Measurements from ENCODE around the gene ELAVL1. TPM values are rescaled to one million over a fixed set of nuclear protein-coding genes. Genes with fewer than 3 reads are reported as not detected.
A peak's percentile ranks its signal among the peaks of the same experiment; 100 is the strongest.

The ELAVL1 gene
- total and polyA plus RNA-seq, 10 donors = 13.5 to 66.7 (median 29.9) TPM

DNA sequence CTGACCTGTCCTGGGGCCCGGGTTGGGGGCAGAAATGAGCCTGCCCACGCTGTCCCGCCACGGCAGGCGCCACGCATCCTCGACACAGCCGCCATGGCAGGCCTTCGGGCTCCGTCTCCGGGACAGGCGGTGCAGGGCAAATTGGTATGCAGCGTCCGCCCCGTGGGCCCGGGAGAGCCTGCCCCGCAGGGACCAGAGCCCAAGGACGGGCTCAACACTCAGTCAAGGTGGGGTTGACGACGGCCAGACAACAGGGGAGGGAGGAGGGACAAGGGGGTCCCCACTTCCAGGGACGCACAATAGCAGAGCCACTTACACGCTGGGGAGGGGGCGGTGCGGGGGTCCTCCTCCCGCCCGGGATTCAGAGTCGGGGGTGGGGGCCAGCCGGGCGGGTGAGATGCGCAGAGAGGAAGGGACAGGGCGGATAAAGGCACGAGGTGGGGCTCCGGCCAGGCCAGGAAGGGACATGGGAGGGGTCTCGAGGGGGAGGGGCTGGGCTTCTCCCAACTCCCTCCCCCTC lies 80.7 kb downstream of the ELAVL1 start:
- intact Hi-C loops (cut with DNase I; ENCODE audit: low total_unique reads) = no loop called here
- Histone ChIP-seq H3K27ac (peak overlapping the region in 1 of 8 donors; percentile 8), H3K4me1 (peaks cover 25 to 87% (median 61%) of the 10 kb centered on the region in 6 donors), H3K9me3 (no peaks in the 10 kb centered on the region), H3K27me3 (replicated peaks in 1 of 7) (peaks cover 0 to 17% (median 0%) of the 10 kb centered on the region in 7 donors), H3K36me3 (peaks cover 3 to 34% (median 11%) of the 10 kb centered on the region in 6 donors), H3K4me3 (peak overlapping the region in 6 of 8 donors; percentile 37 to 75 (median 50))
- DNase-seq = peak; percentile 84
- TF ChIP-seq CTCF (IDR thresholded peaks at IDR 0.05 in 8 of 11, conservative IDR thresholded peaks at IDR 0.05 in 3 of 11) = no peak
- TF ChIP-seq POLR2A (IDR thresholded peaks at IDR 0.05) = no peak
- no peak for TF ChIP-seq POLR2AphosphoS5 (IDR thresholded peaks at IDR 0.05)
- WGBS, 5 donors = 33 to 56% (median 44%) methylated on average over 23 to 34 of the region's 34 CpGs

- TF ChIP-seq CTCF (IDR thresholded peaks at IDR 0.05 in 8 of 11, conservative IDR thresholded peaks at IDR 0.05 in 3 of 11) = no peak
- no peak for TF ChIP-seq POLR2A (IDR thresholded peaks at IDR 0.05)
- no peak for TF ChIP-seq POLR2AphosphoS5 (IDR thresholded peaks at IDR 0.05)
- intact Hi-C loops (cut with DNase I; ENCODE audit: low total_unique reads) = no loop called here
- DNase-seq = no peak
- H3K4me3 ChIP-seq = no peak overlapping the region
- H3K36me3 ChIP-seq = peaks cover 3 to 29% (median 11%) of the 10 kb centered on the region in 6 donors
- WGBS, 5 donors = 74 to 91% (median 86%) methylated on average over 12 of the region's 12 CpGs
- H3K27ac ChIP-seq = no peak overlapping the region
- H3K27me3 ChIP-seq (replicated peaks in 1 of 7) = peaks cover 0 to 22% (median 3%) of the 10 kb centered on the region in 7 donors
- H3K4me1 ChIP-seq = peaks cover 27 to 87% (median 61%) of the 10 kb centered on the region in 6 donors
- no peaks in the 10 kb centered on the region for H3K9me3 ChIP-seq
Measured at GRCh38 chr19:7924241-7924640, 81.2 kb downstream of the ELAVL1 start.

DNA sequence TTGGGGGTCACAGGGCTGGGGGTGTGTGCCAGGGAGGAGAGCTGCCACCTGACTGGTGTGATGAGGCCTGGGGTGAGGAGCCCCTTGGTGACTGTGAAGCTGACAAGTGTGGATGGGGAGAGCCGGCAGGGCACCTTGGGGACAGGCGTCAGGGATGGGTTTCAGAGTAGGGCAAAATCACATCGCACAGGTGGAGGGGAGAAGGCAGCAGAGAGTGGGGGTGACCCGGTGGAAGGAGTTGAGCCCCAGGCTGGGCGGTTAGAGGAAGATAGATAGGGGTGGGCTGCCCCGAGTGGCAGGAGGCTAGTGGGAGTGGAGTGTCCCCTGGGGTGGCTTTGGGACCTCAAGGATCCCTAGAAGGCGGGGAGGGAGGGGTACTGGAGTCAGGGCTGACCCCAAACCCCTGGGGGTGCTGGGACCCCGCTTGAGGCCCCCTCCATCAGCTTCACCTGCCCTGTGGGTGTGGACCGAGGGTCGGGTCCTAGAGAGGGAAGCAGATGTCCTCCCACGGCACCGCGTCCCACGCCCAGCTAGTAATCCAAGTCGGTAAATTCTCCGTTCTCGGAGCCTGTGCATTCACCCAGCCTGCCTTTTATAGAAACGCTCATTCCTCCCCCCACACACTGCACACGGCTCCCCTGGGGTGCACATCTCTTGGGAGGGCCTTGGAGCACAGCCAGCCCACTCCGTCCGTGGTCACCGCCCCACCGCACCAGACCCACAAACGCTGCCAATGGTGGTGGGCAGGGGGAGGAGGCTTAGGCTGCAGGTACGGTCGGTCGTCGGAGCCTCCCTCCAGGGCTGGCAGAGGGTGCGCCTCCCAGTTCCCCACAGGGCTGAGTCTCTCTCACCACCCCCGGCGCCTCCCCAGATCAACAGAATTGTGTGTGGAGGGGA lies 81.9 kb downstream of the ELAVL1 start:
- Histone ChIP-seq H3K36me3 (peaks cover 3 to 25% (median 11%) of the 10 kb centered on the region in 6 donors), H3K4me1 (peaks cover 27 to 89% (median 62%) of the 10 kb centered on the region in 6 donors), H3K4me3 (no peak overlapping the region), H3K9me3 (no peaks in the 10 kb centered on the region), H3K27me3 (replicated peaks in 1 of 7) (peaks cover 0 to 29% (median 10%) of the 10 kb centered on the region in 7 donors), H3K27ac (peak overlapping the region in 1 of 8 donors; percentile 11)
- TF ChIP-seq POLR2A (IDR thresholded peaks at IDR 0.05) = no peak
- TF ChIP-seq CTCF (IDR thresholded peaks at IDR 0.05 in 8 of 11, conservative IDR thresholded peaks at IDR 0.05 in 3 of 11) = no peak
- TF ChIP-seq POLR2AphosphoS5 (IDR thresholded peaks at IDR 0.05) = no peak
- intact Hi-C loops (cut with DNase I; ENCODE audit: low total_unique reads) = no loop called here
- 81 to 87% (median 86%) methylated on average over 21 to 31 of the region's 31 CpGs for WGBS, 5 donors
- peak; percentile 80 for DNase-seq

- H3K27ac ChIP-seq = peak overlapping the region in 2 of 8 donors; percentile 96
- no peak for TF ChIP-seq POLR2AphosphoS5 (IDR thresholded peaks at IDR 0.05)
- TF ChIP-seq POLR2A (IDR thresholded peaks at IDR 0.05) = no peak
- no peak for TF ChIP-seq CTCF (IDR thresholded peaks at IDR 0.05 in 8 of 11, conservative IDR thresholded peaks at IDR 0.05 in 3 of 11)
- 84 to 94% (median 88%) methylated on average over 8 of the region's 8 CpGs for WGBS, 5 donors
- intact Hi-C loops (cut with DNase I; ENCODE audit: low total_unique reads) = no loop called here
- H3K27me3 ChIP-seq (replicated peaks in 1 of 7) = peaks cover 0 to 36% (median 17%) of the 10 kb centered on the region in 7 donors
- H3K4me1 ChIP-seq = peaks cover 29 to 90% (median 66%) of the 10 kb centered on the region in 6 donors
- H3K36me3 ChIP-seq = peaks cover 3 to 25% (median 11%) of the 10 kb centered on the region in 6 donors
- H3K4me3 ChIP-seq = no peak overlapping the region
- DNase-seq = no peak
- H3K9me3 ChIP-seq = no peaks in the 10 kb centered on the region
Measured at GRCh38 chr19:7922836-7923195, 82.6 kb downstream of the ELAVL1 start.
